ENCODE measurements around the gene PRSS16.

PRSS16 gene

DNA sequence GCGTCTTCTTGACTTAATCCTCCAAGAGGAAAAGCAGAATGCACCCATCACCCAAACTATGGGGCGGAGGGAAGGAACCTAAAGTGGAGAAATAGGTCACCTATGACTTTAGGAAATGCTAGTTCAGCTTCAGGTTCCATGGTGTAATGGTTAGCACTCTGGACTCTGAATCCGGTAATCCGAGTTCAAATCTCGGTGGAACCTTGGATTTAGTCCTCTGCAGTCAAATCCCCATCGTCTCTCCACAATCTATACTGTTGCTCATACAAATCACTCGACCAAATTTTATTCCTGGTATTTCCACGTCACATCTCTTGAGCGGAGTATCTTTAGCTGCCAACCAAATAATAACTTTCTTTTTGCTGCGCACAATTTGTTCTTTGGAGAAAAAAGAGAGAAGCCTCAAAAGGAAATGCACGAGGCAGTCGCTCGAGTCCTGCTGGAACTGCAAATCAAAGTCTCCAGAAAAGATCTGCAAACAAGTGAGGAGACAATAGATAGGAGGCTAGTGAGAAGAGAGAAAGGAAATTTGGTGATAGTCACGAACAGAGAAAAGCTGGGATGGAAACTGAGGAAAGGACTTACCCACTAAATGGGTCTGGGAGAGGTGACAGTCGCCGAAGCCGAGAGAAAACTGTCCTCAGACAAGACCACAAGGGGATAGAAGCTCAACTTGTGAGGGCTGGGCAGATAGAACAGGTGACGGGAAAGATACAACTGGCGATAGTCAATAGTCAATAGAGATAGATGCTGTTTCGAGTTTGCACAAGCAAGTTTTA is 48.0 kb downstream of the PRSS16 start:
- TF ChIP-seq, protein P1, sequence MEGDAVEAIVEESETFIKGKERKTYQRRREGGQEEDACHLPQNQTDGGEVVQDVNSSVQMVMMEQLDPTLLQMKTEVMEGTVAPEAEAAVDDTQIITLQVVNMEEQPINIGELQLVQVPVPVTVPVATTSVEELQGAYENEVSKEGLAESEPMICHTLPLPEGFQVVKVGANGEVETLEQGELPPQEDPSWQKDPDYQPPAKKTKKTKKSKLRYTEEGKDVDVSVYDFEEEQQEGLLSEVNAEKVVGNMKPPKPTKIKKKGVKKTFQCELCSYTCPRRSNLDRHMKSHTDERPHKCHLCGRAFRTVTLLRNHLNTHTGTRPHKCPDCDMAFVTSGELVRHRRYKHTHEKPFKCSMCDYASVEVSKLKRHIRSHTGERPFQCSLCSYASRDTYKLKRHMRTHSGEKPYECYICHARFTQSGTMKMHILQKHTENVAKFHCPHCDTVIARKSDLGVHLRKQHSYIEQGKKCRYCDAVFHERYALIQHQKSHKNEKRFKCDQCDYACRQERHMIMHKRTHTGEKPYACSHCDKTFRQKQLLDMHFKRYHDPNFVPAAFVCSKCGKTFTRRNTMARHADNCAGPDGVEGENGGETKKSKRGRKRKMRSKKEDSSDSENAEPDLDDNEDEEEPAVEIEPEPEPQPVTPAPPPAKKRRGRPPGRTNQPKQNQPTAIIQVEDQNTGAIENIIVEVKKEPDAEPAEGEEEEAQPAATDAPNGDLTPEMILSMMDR (IDR thresholded peaks at IDR 0.05; ENCODE audit: extremely low read depth, missing control alignments): no peak
- no peak for DNase-seq (ENCODE audit: low spot score)

DNA sequence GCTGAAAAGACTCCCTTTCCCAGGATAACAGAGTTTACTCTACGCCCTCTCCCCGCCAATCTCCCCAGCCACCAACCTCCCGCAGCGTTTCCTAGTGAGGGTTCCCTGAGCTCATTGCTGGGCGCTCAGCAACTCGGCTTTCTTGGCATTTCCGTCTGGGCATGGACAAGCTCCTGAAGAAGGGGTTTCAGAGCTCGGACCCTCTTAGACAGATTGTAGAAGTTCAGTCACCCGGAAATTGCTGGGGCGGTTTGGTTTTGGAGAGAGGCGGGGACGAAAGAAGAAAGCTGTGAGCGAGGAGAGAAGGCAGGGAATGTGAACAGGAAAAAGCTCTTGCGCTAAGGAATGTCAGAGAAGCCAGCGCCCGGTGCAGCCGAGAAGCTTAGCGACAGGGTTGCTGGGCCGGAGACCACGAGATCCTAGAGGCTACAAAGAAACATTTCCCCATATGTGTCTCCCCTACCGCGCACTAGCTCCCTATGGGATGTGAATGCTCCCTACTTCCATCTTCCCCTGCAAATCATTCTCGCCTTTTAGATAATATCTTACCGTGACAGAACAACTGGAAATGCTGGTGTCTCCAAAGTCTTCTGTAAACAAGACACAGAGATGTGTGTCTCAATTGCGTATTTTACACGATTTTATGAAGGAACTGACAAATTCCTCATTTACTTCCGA is 48.7 kb downstream of the PRSS16 start:
- TF ChIP-seq, protein P1 (IDR thresholded peaks at IDR 0.05; ENCODE audit: extremely low read depth, missing control alignments): no peak
- DNase-seq (ENCODE audit: low spot score): no peak

DNA sequence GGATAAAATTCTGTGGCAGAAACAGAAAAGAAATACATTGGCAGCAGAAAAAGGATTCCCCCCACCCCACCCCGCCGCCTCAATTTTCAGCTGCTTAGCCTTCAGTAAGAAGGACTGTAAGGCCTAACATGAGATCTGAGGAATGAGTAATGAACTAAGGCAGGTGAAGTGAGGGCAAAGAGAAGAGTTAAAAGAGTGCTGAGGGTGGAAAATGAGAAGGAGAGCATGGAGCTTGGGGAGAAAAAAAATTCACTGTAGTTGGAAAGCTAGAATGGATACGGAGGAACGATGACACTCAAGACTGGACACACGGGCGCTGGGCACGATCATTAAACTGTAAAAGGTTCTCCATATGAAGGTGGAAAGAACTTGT is 50.0 kb downstream of the PRSS16 start:
- TF ChIP-seq, protein P1 (IDR thresholded peaks at IDR 0.05; ENCODE audit: extremely low read depth, missing control alignments): no peak
- no peak for DNase-seq (ENCODE audit: low spot score)

DNA sequence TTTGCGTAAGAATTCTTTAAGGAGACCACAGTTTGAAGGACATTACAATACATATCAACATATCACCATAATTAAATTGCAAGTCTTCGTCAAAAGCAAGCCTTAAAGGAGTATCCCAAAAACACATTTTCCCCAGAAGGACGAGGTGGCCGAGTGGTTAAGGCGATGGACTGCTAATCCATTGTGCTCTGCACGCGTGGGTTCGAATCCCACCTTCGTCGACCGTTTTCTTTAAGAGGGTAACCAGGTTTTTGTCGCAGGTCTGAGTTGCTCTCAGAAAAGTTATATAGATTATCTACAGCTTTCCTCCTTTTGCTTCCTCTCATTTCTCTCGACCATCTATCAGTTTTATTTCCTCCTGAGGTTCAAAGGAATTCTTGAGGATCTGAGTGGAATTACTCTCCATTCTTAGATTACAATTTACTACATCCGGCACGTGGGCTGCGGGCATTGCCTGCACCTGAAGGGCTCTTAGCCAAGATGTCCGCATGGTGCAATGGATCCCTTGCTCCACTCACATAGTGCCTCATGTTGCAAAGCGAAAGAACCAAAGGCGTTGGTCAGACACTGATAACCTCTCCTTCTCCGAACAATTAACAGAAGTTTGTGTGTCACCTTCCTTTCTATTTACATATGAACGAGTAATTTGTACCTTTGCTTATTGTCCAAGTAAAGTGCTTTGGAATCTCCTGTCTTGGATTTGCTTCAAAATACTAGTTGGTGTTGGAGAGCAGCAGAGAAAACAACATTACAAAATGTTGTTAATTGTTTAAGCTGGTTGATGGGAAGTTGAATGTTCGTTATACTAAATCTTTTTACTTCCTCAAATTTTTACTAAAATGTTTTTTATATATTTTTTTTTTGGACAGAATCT is 50.6 kb downstream of the PRSS16 start:
- TF ChIP-seq, protein P1 (IDR thresholded peaks at IDR 0.05; ENCODE audit: extremely low read depth, missing control alignments): no peak
- DNase-seq (ENCODE audit: low spot score): no peak

DNA sequence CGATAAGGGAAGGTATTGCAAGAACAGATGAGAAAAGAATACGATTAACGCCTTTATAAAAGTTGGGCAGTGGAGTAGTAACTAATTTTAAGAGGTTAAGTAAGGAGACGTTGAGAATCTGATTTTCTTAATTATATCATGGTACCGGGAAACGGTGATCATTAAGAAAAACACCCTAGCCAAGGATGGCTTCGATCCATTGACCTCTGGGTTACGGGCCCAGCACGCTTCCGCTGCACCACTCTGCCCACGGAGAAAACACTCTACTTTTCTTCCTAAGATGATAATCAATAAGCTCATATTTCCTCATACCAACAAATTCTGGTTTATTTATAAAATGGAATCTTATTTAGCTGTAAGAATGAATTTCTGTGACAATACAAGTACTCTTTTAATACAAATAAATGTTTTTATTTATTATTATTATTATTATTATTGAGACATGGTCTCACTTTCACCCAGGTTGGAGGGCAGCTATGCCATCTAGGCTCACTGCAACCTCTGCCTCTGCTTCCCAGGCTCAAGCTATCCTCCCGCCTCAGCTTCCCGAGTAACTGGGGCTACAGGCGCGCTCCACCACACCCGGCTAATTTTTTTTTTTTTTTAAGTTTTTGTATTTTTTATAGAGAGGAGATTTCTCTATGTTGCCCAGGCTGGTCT is 56.2 kb downstream of the PRSS16 start:
- DNase-seq (ENCODE audit: low spot score): no peak
- TF ChIP-seq, protein P1 (IDR thresholded peaks at IDR 0.05; ENCODE audit: extremely low read depth, missing control alignments): no peak
